Astrocyte (in vitro differentiated cells and primary cell): ENCODE data around the gene IRF2BPL. TPM values are rescaled to one million over a fixed set of nuclear protein-coding genes. Genes with fewer than 3 reads are reported as not detected.

Source experiments
- total RNA-seq: library from RNA; stranded (reverse); gene quantifications from 2 replicates; pipeline ENCODE4 v1.2.1, GENCODE V29; 2021

IRF2BPL gene
- total RNA-seq, 1 donor from 2014 or later, result 42.7 TPM

Other genes with a start within 250 kb of the IRF2BPL start
- gene ANGEL1, start 215.8 kb downstream of the IRF2BPL start, total RNA-seq, result 12.7 and 15.0 TPM in 2 replicates
- not detected in 2 replicates for gene LRRC74A, start 202.3 kb downstream of the IRF2BPL start, total RNA-seq
- gene CIPC, start 69.5 kb upstream of the IRF2BPL start, total RNA-seq, result 16.7 and 20.2 TPM in 2 replicates
- gene ZDHHC22, start 113.1 kb upstream of the IRF2BPL start, total RNA-seq, result 0.50 and 0.52 TPM in 2 replicates
- gene TMEM63C, start 153.1 kb upstream of the IRF2BPL start, total RNA-seq, result 11.3 and 22.8 TPM in 2 replicates
- not detected in 2 replicates for gene NGB, start 242.5 kb upstream of the IRF2BPL start, total RNA-seq